ENCODE data around the gene AXIN1.
"Not testable (repeated sequence)": the region's sequence is repeated elsewhere in the genome, so short reads cannot be mapped to it uniquely, and the experiment has no call there.

Gene AXIN1

GRCh38 chr16:268141-269053 lies 84.1 kb downstream of the AXIN1 start:
- DNase-seq (ENCODE audit: low read depth in 2 of 2) = no peak

- not testable (repeated sequence) for DNase-seq (ENCODE audit: low read depth in 2 of 2)
Measured at GRCh38 chr16:267562-267961, 85.0 kb downstream of the AXIN1 start.

GRCh38 chr16:266258-267164 lies 86.0 kb downstream of the AXIN1 start:
- no peak for DNase-seq (ENCODE audit: low read depth in 2 of 2)

- DNase-seq (ENCODE audit: low read depth in 2 of 2) = no peak
Measured at GRCh38 chr16:265711-266110, 86.8 kb downstream of the AXIN1 start.

- no peak for DNase-seq (ENCODE audit: low read depth in 2 of 2)
Measured at GRCh38 chr16:265002-265529, 87.5 kb downstream of the AXIN1 start.

GRCh38 chr16:264440-264951 lies 88.0 kb downstream of the AXIN1 start:
- DNase-seq (ENCODE audit: low read depth in 2 of 2) = no peak

- no peak for DNase-seq (ENCODE audit: low read depth in 2 of 2)
Measured at GRCh38 chr16:263944-264343, 88.6 kb downstream of the AXIN1 start.

GRCh38 chr16:263182-263774 lies 89.2 kb downstream of the AXIN1 start:
- no peak for DNase-seq (ENCODE audit: low read depth in 2 of 2)

- no peak for DNase-seq (ENCODE audit: low read depth in 2 of 2)
Measured at GRCh38 chr16:262121-262745, 90.3 kb downstream of the AXIN1 start.

- DNase-seq (ENCODE audit: low read depth in 2 of 2) = no peak
Measured at GRCh38 chr16:261031-261691, 91.4 kb downstream of the AXIN1 start.

- no peak for DNase-seq (ENCODE audit: low read depth in 2 of 2)
Measured at GRCh38 chr16:260326-260725, 92.2 kb downstream of the AXIN1 start.

GRCh38 chr16:259814-260253 lies 92.7 kb downstream of the AXIN1 start:
- no peak for DNase-seq (ENCODE audit: low read depth in 2 of 2)

- DNase-seq (ENCODE audit: low read depth in 2 of 2) = no peak
Measured at GRCh38 chr16:259226-259625, 93.3 kb downstream of the AXIN1 start.

GRCh38 chr16:258091-258490 lies 94.4 kb downstream of the AXIN1 start:
- not testable (repeated sequence) for DNase-seq (ENCODE audit: low read depth in 2 of 2)

- DNase-seq (ENCODE audit: low read depth in 2 of 2) = no peak
Measured at GRCh38 chr16:255183-255582, 97.3 kb downstream of the AXIN1 start.

- DNase-seq (ENCODE audit: low read depth in 2 of 2) = no peak
Measured at GRCh38 chr16:254461-254860, 98.1 kb downstream of the AXIN1 start.

- DNase-seq (ENCODE audit: low read depth in 2 of 2) = no peak
Measured at GRCh38 chr16:253833-254232, 98.7 kb downstream of the AXIN1 start.

GRCh38 chr16:252366-253337 lies 99.9 kb downstream of the AXIN1 start:
- DNase-seq (ENCODE audit: low read depth in 2 of 2) = no peak

GRCh38 chr16:249431-249830 lies 103.1 kb downstream of the AXIN1 start:
- no peak for DNase-seq (ENCODE audit: low read depth in 2 of 2)
